Measurements from ENCODE around the gene WDR87.

The WDR87 gene

DNA sequence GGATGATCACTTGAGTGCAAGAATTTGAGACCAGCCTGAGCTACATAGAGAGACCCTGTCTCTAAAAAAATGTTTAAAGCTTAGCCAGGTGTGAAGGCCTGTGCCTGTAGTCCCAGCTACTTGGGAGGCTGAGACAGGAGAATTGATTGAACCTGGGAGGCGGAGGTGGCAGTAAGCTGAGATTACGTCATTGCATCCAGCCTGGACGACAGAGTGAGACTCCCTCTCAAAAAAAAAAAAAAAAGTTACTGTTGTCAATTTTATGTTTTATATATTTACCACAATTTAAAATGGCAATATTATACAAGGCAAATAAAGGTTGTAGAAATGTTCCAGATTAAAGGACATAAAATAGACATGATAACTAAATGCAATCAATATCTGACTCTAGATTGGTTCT is 29.2 kb downstream of the WDR87 start:
- Histone ChIP-seq H4K20me1 (ENCODE audit: insufficient read depth, low read length) (no peaks in the 10 kb centered on the region), H3K79me2 (ENCODE audit: insufficient read depth, low read length) (no peaks in the 10 kb centered on the region)
- TF ChIP-seq EZH2 (IDR thresholded peaks at IDR 0.05; ENCODE audit: borderline replicate concordance, low read length) = no peak
- TF ChIP-seq, protein P1, sequence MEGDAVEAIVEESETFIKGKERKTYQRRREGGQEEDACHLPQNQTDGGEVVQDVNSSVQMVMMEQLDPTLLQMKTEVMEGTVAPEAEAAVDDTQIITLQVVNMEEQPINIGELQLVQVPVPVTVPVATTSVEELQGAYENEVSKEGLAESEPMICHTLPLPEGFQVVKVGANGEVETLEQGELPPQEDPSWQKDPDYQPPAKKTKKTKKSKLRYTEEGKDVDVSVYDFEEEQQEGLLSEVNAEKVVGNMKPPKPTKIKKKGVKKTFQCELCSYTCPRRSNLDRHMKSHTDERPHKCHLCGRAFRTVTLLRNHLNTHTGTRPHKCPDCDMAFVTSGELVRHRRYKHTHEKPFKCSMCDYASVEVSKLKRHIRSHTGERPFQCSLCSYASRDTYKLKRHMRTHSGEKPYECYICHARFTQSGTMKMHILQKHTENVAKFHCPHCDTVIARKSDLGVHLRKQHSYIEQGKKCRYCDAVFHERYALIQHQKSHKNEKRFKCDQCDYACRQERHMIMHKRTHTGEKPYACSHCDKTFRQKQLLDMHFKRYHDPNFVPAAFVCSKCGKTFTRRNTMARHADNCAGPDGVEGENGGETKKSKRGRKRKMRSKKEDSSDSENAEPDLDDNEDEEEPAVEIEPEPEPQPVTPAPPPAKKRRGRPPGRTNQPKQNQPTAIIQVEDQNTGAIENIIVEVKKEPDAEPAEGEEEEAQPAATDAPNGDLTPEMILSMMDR (IDR thresholded peaks at IDR 0.05; ENCODE audit: low read length) = no peak

DNA sequence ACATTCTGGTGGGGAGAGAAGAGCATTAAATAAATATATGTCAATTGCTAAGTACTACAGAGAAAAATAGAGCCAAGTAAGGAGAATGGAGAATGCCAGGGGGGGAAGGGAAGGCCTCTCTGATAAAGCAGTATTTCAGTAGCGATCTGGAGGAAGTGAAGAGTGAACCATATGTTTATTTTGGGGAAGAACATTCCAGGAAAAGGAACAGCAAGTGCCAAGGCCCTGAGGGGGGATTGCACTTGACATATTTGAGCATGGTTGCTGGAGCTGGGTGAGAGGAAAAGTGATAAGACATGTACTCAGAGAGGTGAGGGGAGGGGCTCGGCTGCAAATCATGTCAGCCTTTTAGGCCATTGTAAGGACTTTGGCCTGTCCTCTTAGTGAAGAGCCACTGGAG is 30.4 kb downstream of the WDR87 start:
- no peak overlapping the region for H3K4me2 ChIP-seq (ENCODE audit: low read length)
- no peak overlapping the region for H3K4me3 ChIP-seq (ENCODE audit: low read depth, low read length, poor library complexity, severe bottlenecking)

More for the DNA sequence above, 29.2 kb downstream of the WDR87 start:
- H3K4me2 ChIP-seq (ENCODE audit: low read length) = no peak overlapping the region
- H3K4me3 ChIP-seq (ENCODE audit: low read depth, low read length, poor library complexity, severe bottlenecking) = no peak overlapping the region
- no peak overlapping the region for H3K27ac ChIP-seq (ENCODE audit: low read depth, low read length, poor library complexity, severe bottlenecking)
- peaks cover 7% of the 10 kb centered on the region for H3K9me3 ChIP-seq (ENCODE audit: low read length)
- no peaks in the 10 kb centered on the region for H3K9me2 ChIP-seq (ENCODE audit: low read depth, low read length)
- no peaks in the 10 kb centered on the region for H3K27me3 ChIP-seq (ENCODE audit: insufficient read depth, low read length)
- H3F3A ChIP-seq (ENCODE audit: insufficient read depth, low read length) = no peaks in the 10 kb centered on the region
- H3K4me1 ChIP-seq (ENCODE audit: insufficient read depth, low read length, severe bottlenecking) = no peaks in the 10 kb centered on the region
- H2AFZ ChIP-seq (ENCODE audit: low read length) = no peak overlapping the region
- no peak overlapping the region for H3K9ac ChIP-seq (ENCODE audit: low read length)
- no peaks in the 10 kb centered on the region for H3K36me3 ChIP-seq (ENCODE audit: insufficient read depth, low read length)

DNA sequence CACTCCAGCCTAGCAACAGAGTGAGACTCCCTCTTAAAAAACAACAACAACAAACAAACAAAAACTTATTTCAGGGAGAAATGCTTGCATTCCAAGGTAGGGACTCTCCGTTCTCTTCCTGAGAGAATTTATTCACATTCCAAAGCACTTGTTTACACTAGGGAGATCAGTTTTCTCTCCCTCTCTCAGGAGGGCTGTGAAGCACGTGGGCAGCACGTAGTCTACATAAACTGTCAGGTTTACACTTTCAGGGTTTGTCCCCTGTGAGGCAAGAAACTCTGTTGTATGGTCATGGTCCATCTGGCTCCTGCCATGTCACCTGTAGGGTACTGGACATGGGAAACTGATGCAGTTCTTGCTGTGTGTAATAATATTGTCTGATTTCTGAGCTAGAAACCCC is 31.6 kb downstream of the WDR87 start:
- Histone ChIP-seq H3K9me2 (ENCODE audit: low read depth, low read length) (no peaks in the 10 kb centered on the region), H3K4me1 (ENCODE audit: insufficient read depth, low read length, severe bottlenecking) (no peaks in the 10 kb centered on the region), H3K27me3 (ENCODE audit: insufficient read depth, low read length) (no peaks in the 10 kb centered on the region), H3K4me3 (ENCODE audit: low read depth, low read length, poor library complexity, severe bottlenecking) (no peak overlapping the region), H3K9me3 (ENCODE audit: low read length) (0 out of 2 replicates have a peak, but pooled peaks cover 2% of the 10 kb centered on the region), H4K20me1 (ENCODE audit: insufficient read depth, low read length) (no peaks in the 10 kb centered on the region), H3K27ac (ENCODE audit: low read depth, low read length, poor library complexity, severe bottlenecking) (no peak overlapping the region), H3K9ac (ENCODE audit: low read length) (no peak overlapping the region), H3K4me2 (ENCODE audit: low read length) (no peak overlapping the region), H3F3A (ENCODE audit: insufficient read depth, low read length) (no peaks in the 10 kb centered on the region), H2AFZ (ENCODE audit: low read length) (no peak overlapping the region), H3K36me3 (ENCODE audit: insufficient read depth, low read length) (no peaks in the 10 kb centered on the region), H3K79me2 (ENCODE audit: insufficient read depth, low read length) (no peaks in the 10 kb centered on the region)
- TF ChIP-seq EZH2 (IDR thresholded peaks at IDR 0.05; ENCODE audit: borderline replicate concordance, low read length) = no peak
- TF ChIP-seq, protein P1 (IDR thresholded peaks at IDR 0.05; ENCODE audit: low read length) = no peak

More for the DNA sequence above, 30.4 kb downstream of the WDR87 start:
- Histone ChIP-seq H3K9ac (ENCODE audit: low read length) (no peak overlapping the region), H3K27ac (ENCODE audit: low read depth, low read length, poor library complexity, severe bottlenecking) (no peak overlapping the region), H3K9me3 (ENCODE audit: low read length) (no peaks in the 10 kb centered on the region), H3K36me3 (ENCODE audit: insufficient read depth, low read length) (no peaks in the 10 kb centered on the region), H3K27me3 (ENCODE audit: insufficient read depth, low read length) (no peaks in the 10 kb centered on the region), H4K20me1 (ENCODE audit: insufficient read depth, low read length) (no peaks in the 10 kb centered on the region), H3K79me2 (ENCODE audit: insufficient read depth, low read length) (no peaks in the 10 kb centered on the region), H3K4me1 (ENCODE audit: insufficient read depth, low read length, severe bottlenecking) (no peaks in the 10 kb centered on the region), H2AFZ (ENCODE audit: low read length) (no peak overlapping the region), H3F3A (ENCODE audit: insufficient read depth, low read length) (no peaks in the 10 kb centered on the region), H3K9me2 (ENCODE audit: low read depth, low read length) (no peaks in the 10 kb centered on the region)
- TF ChIP-seq, protein P1 (IDR thresholded peaks at IDR 0.05; ENCODE audit: low read length) = no peak
- no peak for TF ChIP-seq EZH2 (IDR thresholded peaks at IDR 0.05; ENCODE audit: borderline replicate concordance, low read length)

Measured in OCI-LY1 (cell line).